AG08396 (cell line): Measurements from ENCODE around the gene RASA4.
"Not testable (repeated sequence)": the region's sequence is repeated elsewhere in the genome, so short reads cannot be mapped to it uniquely, and the experiment has no call there.

Experiments used
- DNase-seq: peaks from one replicate; pipeline ENCODE4 v3.0.0; 2012; ENCODE audit warnings: low spot score, mixed read lengths

Gene RASA4

DNA sequence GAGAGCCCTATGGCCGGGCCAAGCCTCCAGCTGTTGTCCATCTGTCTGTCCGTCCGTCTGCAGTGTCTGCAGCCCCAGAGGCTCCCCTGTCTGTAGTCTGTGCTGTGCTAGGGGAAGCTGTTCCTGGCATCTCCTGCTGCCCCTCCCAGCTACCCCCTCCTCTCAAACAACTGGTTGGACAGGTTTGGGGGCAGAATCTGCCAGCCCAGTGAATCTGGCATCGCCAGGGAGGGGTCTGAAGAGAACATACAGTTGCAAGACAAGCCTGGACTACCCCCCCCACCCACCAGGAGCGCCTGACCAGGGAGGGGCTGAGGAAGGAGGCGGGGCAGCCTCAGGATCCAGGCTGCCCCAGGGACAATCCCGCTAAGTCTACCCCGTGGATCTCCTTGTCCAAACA lies 73.0 kb downstream of the RASA4 start, which contains the start of gene UPK3BL2:
TSS of gene UPK3BL2 (minus strand) at position 101 of the 400 bp plus-strand sequence. CDS start at position 41, 60 bp downstream.
- DNase-seq, result not testable (repeated sequence)

DNA sequence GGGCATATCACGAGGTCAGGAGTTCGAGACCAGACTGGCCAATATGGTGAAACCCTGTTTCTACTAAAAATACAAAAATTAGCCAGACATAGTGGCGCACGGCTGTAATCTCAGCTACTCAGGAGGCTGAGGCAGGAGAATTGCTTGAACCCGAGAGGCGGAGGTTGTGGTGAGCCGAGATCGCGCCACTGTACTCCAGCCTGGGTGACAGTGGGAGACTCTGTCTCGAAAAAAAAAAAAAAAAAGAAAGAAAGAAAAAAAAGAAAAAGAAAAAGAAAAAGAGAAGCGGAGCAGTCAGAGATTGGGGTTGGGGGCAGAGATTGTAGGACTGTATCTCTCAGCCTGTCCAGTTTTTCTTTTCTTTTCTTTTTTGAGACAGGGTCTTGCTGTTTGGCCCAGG lies 73.8 kb downstream of the RASA4 start:
- DNase-seq, result not testable (repeated sequence)

DNA sequence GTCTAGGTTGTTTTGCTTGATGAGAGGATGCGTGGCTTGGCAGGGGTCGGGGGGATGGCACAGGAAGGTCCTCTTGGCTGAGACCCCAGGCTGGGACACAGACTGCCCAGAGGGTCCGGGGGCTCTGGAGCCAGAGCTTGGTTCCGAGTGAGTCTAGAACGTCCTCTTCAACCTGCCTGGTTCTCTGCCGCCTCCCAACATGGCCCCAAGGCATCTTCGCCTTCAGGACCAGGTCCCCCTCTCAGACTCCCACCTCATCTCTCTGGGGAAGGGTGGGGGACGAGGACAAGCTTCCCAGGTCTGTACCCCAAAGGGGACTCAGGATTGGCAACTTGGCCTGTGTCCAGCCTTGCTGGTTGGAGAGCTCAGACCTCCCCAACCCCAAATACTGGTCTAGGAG lies 74.5 kb downstream of the RASA4 start:
- DNase-seq, result not testable (repeated sequence)

DNA sequence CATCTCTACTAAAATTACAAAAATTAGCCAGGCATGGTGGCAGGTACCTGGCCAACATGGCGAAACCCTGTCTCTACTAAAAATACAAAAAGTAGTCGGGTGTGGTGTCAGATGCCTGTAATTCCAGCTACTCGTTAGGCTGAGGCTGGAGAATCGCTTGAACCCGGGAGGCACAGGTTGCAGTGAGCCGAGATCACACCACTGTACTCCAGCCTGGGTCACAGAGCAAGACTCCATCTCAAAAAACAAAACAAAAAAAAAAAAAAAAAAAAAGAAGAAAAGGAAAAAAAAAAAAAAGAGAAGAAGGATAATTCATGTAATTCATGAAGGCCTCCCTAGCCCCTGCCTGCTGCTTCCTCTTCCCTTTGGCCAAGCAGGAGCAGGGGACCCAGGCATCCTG lies 76.0 kb downstream of the RASA4 start:
- not testable (repeated sequence) for DNase-seq

DNA sequence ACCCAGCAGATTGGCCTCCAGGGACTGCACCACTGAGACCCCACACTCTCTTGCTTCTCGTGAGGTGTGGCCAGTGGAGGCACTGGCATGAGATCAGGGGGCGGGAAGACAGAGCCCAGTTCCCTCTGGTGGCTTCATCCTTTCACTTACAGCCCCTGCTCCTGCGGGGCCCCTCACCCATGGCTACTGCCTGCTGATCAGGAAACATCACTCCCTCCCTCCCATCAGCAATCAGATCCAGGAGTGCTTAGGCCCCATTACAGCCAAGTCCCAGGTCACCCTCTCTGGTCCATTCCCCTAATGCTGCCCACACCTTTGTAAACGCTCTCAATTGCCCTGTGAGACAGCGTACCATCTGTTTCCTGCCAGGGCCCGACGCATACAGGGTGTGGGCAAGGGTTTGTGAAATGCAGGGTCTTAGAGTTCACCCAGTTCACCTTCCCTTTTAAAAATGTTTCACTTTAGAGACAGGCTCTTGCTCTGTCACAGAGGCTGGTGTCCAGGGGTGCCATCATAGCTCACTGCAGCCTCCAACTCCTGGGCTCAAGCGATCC lies 81.4 kb downstream of the RASA4 start:
- not testable (repeated sequence) for DNase-seq

DNA sequence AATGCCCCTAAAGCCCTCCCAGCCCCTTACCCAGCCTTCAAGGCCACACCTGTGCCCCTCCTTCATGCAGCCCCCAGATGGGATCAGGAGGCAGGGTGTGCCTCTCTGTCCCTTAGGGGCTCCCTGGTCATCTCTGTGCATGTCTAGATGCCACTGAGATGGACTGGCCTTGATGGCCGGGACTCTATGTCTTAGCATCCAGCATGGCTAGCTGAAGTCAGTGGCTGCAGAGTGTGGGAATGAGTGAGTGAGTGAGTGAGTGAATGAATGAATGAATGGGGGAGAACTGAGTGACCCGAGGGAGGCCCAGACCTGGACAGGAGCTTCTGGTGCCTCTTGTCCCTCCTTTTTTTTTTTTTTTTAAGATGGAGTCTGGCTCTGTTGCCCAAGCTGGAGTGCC lies 84.4 kb downstream of the RASA4 start:
- DNase-seq, result not testable (repeated sequence)

DNA sequence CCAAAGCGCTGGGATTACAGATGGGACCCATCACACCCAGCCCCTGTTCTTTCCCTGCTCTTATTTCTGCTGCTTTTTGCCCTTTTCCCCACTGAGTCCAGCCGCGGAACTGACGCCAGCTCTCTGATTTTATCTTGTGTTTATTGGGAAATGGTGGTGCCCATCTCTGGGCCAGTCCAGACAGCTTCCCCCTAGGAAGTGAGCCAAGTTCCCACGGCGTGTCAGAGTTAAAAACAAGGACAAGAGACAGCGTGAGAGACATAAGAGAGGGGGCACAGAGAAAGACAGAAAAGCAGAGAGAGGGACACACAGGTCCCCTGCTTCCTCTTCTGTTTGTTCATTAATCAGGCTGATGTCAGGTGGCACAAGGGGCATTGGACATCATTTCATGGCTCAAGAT lies 85.0 kb downstream of the RASA4 start:
- not testable (repeated sequence) for DNase-seq

DNA sequence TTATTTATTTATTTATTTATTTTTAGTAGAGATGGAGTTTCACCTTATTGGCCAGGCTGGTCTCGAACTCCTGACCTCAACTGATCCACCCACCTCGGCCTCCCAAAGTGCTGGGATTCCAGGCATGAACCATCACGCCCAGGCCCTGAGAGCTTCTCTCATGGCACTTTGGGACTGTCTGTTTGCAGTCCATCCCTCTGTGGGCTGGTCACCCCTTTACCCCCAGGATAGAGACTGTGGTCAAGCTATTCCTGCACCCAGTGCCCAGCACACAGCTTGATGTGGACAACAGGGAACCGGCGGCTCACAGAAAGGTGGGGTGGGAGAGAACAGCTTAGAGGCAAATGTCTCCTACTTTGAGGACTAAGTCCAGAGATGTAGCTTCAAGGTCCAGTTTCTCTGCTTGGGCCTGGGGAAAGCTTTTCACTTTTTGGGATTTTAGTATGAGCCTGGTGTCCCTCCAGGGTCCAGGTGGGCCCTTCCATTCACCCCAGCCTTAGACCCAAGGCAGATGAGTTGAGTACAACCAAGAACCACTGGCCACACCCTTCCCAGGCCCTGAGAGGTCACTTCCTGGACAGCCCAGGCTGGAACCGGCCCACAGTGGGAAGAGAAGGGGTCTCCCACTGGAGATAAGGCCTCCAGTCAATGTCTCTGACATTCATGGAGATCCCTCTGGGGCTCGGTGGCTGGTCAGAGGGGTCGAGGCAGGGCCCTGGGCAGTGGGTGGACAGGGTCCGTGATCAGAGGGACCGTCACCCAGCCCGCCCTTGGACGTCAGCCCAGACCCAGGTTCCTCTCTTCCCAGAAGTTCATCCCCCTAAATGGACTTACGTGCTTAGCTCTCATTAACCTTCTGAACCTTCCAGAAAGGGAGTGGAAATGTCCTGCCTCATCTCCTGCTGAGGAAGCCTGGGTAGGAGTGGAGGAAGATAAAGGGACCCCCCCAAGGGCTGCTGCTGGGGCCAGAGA lies 88.4 kb downstream of the RASA4 start:
- not testable (repeated sequence) for DNase-seq

DNA sequence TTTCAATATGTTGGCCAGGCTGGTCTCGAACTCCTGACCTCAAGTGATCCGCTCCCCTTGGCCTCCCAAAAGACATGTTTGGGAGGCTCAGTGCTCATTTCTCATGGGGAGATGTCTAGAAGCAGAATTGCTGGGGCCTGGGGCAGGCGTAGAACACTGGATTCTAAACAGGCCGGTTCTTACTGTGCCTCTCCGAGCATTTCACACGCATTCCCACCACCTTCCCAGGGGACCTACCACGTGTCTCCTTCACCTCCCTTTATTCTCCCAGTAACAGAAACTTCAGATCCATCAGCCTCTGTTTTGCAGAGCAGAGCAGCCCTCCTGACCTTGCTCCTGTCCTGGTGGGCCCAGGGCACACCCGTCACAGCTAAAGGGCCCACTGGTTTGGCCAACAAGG lies 89.4 kb downstream of the RASA4 start:
- DNase-seq, result not testable (repeated sequence)

DNA sequence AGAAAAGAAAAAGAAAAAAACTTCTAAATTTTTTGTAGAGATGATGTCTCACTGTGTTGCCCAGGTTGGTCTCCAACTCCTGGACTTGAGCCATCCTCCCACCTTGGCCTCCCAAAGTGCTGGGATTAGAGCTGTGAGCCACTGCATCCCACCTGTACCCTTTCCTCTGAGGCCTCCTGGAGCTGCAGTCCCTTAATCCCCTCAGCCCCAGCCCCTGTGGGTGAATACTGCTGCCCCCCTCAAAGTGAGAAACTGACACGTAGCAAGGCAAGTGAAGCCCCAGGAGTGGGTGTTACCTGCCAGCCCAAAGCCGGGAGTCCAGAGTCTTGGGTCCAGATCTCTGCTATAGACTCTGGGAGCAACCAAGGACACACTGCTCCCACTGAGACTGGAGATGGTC lies 91.8 kb downstream of the RASA4 start:
- not testable (repeated sequence) for DNase-seq
